ENCODE results near the gene CCDC70.

Gene CCDC70

DNA sequence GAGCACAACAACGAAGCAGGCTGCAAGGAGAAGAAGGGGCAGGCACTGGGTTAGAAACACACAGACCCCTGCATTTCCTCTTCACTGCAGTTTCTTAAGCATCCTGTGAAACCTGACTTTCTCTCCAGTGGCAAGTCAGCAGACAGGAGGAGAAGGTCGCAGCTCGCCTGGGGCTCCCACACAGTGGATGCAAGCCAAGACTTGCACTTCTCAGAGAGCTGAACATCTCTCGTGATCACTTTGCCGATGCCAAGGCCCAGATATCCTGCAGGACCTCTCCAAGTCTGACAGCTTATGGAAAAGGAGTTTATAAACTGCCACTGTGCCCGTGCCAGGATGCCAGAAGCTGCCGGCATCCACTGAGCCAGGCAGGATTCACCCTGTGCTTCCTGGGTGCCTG, 35.2 kb upstream of the CCDC70 start:
- peak overlapping the region; percentile 68 for H3K4me3 ChIP-seq (ENCODE audit: low read length)
- H3F3A ChIP-seq (ENCODE audit: control insufficient read depth, insufficient read depth) = peaks cover 36% of the 10 kb centered on the region
- H3K4me1 ChIP-seq (ENCODE audit: control insufficient read depth, low read length) = peaks cover 100% of the 10 kb centered on the region
- H3K79me2 ChIP-seq (ENCODE audit: control insufficient read depth, low read length) = no peaks in the 10 kb centered on the region
- H3K4me2 ChIP-seq (ENCODE audit: low read length) = peak overlapping the region; percentile 87
- no peaks in the 10 kb centered on the region for H3K9me2 ChIP-seq (replicated peaks; ENCODE audit: control insufficient read depth, low read length)
- no peaks in the 10 kb centered on the region for H4K20me1 ChIP-seq (ENCODE audit: control insufficient read depth, insufficient read depth, low read depth, low read length)
- no peaks in the 10 kb centered on the region for H3K27me3 ChIP-seq (ENCODE audit: control insufficient read depth, low read length)
- H3K27ac ChIP-seq (ENCODE audit: low read depth, low read length) = peak overlapping the region; percentile 95
- no peaks in the 10 kb centered on the region for H3K36me3 ChIP-seq (ENCODE audit: control insufficient read depth, low read length)
- H3K9me3 ChIP-seq (ENCODE audit: control insufficient read depth, insufficient read depth, low read length) = no peaks in the 10 kb centered on the region
- TF ChIP-seq, protein P1, sequence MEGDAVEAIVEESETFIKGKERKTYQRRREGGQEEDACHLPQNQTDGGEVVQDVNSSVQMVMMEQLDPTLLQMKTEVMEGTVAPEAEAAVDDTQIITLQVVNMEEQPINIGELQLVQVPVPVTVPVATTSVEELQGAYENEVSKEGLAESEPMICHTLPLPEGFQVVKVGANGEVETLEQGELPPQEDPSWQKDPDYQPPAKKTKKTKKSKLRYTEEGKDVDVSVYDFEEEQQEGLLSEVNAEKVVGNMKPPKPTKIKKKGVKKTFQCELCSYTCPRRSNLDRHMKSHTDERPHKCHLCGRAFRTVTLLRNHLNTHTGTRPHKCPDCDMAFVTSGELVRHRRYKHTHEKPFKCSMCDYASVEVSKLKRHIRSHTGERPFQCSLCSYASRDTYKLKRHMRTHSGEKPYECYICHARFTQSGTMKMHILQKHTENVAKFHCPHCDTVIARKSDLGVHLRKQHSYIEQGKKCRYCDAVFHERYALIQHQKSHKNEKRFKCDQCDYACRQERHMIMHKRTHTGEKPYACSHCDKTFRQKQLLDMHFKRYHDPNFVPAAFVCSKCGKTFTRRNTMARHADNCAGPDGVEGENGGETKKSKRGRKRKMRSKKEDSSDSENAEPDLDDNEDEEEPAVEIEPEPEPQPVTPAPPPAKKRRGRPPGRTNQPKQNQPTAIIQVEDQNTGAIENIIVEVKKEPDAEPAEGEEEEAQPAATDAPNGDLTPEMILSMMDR (IDR thresholded peaks at IDR 0.05; ENCODE audit: low read depth, low read length, poor library complexity, severe bottlenecking) = no peak
- no peak for TF ChIP-seq EZH2phosphoT487 (IDR thresholded peaks at IDR 0.05; ENCODE audit: borderline replicate concordance, low read length)

DNA sequence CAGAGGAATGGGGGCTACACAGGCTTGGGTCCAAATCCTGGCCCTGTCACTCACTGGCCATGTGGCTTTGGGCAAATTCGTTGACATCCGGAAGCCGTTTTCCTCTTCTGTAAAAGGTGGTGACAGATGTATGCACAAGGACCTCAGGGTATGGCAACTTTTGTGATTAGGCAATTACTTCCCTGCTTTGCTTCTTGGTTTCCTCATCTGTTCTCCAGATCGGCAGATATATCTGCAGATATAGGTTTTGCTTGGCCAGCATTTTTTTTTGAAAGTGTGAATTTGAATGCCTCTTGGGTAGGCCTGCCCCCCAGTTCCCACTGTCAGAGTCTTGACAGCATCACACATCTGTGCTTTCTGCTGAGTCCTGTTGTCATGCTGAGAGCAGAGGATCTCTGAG, 34.5 kb upstream of the CCDC70 start:
- Histone ChIP-seq H3K27ac (ENCODE audit: low read depth, low read length) (peak overlapping the region; percentile 95), H3K4me3 (ENCODE audit: low read length) (peak overlapping the region; percentile 68), H3K9me3 (ENCODE audit: control insufficient read depth, insufficient read depth, low read length) (no peaks in the 10 kb centered on the region), H4K20me1 (ENCODE audit: control insufficient read depth, insufficient read depth, low read depth, low read length) (no peaks in the 10 kb centered on the region), H3F3A (ENCODE audit: control insufficient read depth, insufficient read depth) (peaks cover 33% of the 10 kb centered on the region), H3K9me2 (replicated peaks; ENCODE audit: control insufficient read depth, low read length) (no peaks in the 10 kb centered on the region), H3K36me3 (ENCODE audit: control insufficient read depth, low read length) (no peaks in the 10 kb centered on the region), H3K4me1 (ENCODE audit: control insufficient read depth, low read length) (peaks cover 100% of the 10 kb centered on the region), H3K27me3 (ENCODE audit: control insufficient read depth, low read length) (no peaks in the 10 kb centered on the region), H3K79me2 (ENCODE audit: control insufficient read depth, low read length) (no peaks in the 10 kb centered on the region), H3K4me2 (ENCODE audit: low read length) (peak overlapping the region; percentile 87)
- no peak for TF ChIP-seq EZH2phosphoT487 (IDR thresholded peaks at IDR 0.05; ENCODE audit: borderline replicate concordance, low read length)
- TF ChIP-seq, protein P1 (IDR thresholded peaks at IDR 0.05; ENCODE audit: low read depth, low read length, poor library complexity, severe bottlenecking) = no peak

DNA sequence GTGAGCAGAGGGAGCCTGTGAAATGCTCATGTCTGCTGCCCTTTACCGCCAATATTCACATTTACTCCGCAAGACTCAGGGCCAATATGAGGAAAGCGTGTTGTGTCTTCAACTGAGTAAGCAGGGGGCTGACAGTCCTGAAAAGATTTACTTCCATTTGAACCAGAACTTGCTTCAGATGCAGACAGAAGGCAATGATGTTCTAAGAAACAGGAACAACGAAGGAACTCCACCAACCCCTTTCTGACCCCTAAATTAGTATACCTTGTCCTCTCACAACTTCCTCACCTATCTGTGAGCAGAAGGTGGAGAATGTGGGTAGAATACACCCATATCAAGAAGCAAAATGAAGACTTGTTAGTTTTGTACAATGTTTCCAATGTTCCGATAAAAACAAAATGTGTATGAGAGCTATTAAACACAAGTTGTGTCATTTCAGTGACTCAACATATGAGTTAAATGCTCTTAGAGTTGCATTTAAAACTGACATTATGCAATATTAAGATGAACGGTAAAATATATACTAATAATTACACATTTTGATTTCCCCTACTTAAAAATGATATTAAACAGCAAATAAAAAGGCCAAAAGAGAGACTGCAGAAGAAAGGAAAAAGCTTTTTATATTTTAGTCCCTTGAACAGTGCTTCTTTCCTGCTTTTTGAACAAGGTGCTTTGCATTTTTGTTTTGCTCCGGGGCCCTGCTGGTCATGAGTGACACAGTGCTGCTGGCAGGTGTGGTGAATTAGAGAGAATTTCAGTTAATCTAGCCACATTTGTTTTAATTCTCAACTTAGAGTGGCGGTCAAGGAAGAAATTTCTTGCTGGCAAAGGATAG, 32.8 kb upstream of the CCDC70 start:
- Histone ChIP-seq H3K79me2 (ENCODE audit: control insufficient read depth, low read length) (no peaks in the 10 kb centered on the region), H3K27ac (ENCODE audit: low read depth, low read length) (peak overlapping the region; percentile 95), H3K36me3 (ENCODE audit: control insufficient read depth, low read length) (no peaks in the 10 kb centered on the region), H3K4me1 (ENCODE audit: control insufficient read depth, low read length) (peaks cover 100% of the 10 kb centered on the region), H3K9me3 (ENCODE audit: control insufficient read depth, insufficient read depth, low read length) (no peaks in the 10 kb centered on the region), H3K4me3 (ENCODE audit: low read length) (peak overlapping the region; percentile 68), H3F3A (ENCODE audit: control insufficient read depth, insufficient read depth) (peaks cover 35% of the 10 kb centered on the region), H3K9me2 (replicated peaks; ENCODE audit: control insufficient read depth, low read length) (no peaks in the 10 kb centered on the region), H4K20me1 (ENCODE audit: control insufficient read depth, insufficient read depth, low read depth, low read length) (no peaks in the 10 kb centered on the region), H3K4me2 (ENCODE audit: low read length) (peak overlapping the region; percentile 87), H3K27me3 (ENCODE audit: control insufficient read depth, low read length) (no peaks in the 10 kb centered on the region)
- no peak for TF ChIP-seq EZH2phosphoT487 (IDR thresholded peaks at IDR 0.05; ENCODE audit: borderline replicate concordance, low read length)
- TF ChIP-seq, protein P1 (IDR thresholded peaks at IDR 0.05; ENCODE audit: low read depth, low read length, poor library complexity, severe bottlenecking) = no peak
